ENCODE data around the gene SAMD14. TPM values are rescaled to one million over a fixed set of nuclear protein-coding genes. Genes with fewer than 3 reads are reported as not detected.

SAMD14 gene
- total RNA-seq, 1 donor from 2014 or later, result 14.7 TPM

- no peak overlapping the region for H3K4me3 ChIP-seq (ENCODE audit: low read depth, low read length)
- H3K27me3 ChIP-seq (ENCODE audit: control insufficient read depth, insufficient read depth, low read length), result peaks cover 2% of the 10 kb centered on the region
- TF ChIP-seq CTCF (IDR thresholded peaks at IDR 0.05; ENCODE audit: insufficient read depth, low read length, poor library complexity, severe bottlenecking), result no peak
- DNase-seq (ENCODE audit: low read depth), result no peak
- H3K36me3 ChIP-seq (ENCODE audit: control insufficient read depth, insufficient read depth, low read length), result no peaks in the 10 kb centered on the region
Measured at GRCh38 chr17:50120475-50121253, 9.3 kb downstream of the SAMD14 start.

- no peak for DNase-seq (ENCODE audit: low read depth)
- no peaks in the 10 kb centered on the region for H3K36me3 ChIP-seq (ENCODE audit: control insufficient read depth, insufficient read depth, low read length)
- peaks cover 2% of the 10 kb centered on the region for H3K27me3 ChIP-seq (ENCODE audit: control insufficient read depth, insufficient read depth, low read length)
- no peak overlapping the region for H3K4me3 ChIP-seq (ENCODE audit: low read depth, low read length)
- no peak for TF ChIP-seq CTCF (IDR thresholded peaks at IDR 0.05; ENCODE audit: insufficient read depth, low read length, poor library complexity, severe bottlenecking)
Measured at GRCh38 chr17:50118828-50119218, 11.1 kb downstream of the SAMD14 start.

GRCh38 chr17:50118076-50118827 lies 11.7 kb downstream of the SAMD14 start:
- no peak for DNase-seq (ENCODE audit: low read depth)
- Histone ChIP-seq H3K36me3 (ENCODE audit: control insufficient read depth, insufficient read depth, low read length) (no peaks in the 10 kb centered on the region), H3K4me3 (ENCODE audit: low read depth, low read length) (no peak overlapping the region), H3K27me3 (ENCODE audit: control insufficient read depth, insufficient read depth, low read length) (peaks cover 2% of the 10 kb centered on the region)
- TF ChIP-seq CTCF (IDR thresholded peaks at IDR 0.05; ENCODE audit: insufficient read depth, low read length, poor library complexity, severe bottlenecking), result no peak

- peaks cover 2% of the 10 kb centered on the region for H3K27me3 ChIP-seq (ENCODE audit: control insufficient read depth, insufficient read depth, low read length)
- no peak overlapping the region for H3K4me3 ChIP-seq (ENCODE audit: low read depth, low read length)
- DNase-seq (ENCODE audit: low read depth), result no peak
- H3K36me3 ChIP-seq (ENCODE audit: control insufficient read depth, insufficient read depth, low read length), result no peaks in the 10 kb centered on the region
- TF ChIP-seq CTCF (IDR thresholded peaks at IDR 0.05; ENCODE audit: insufficient read depth, low read length, poor library complexity, severe bottlenecking), result peak; percentile 21
Measured at GRCh38 chr17:50117202-50118051, 12.5 kb downstream of the SAMD14 start.

- DNase-seq (ENCODE audit: low read depth), result no peak
- Histone ChIP-seq H3K4me3 (ENCODE audit: low read depth, low read length) (no peak overlapping the region), H3K36me3 (ENCODE audit: control insufficient read depth, insufficient read depth, low read length) (no peaks in the 10 kb centered on the region), H3K27me3 (ENCODE audit: control insufficient read depth, insufficient read depth, low read length) (peaks cover 2% of the 10 kb centered on the region)
- TF ChIP-seq CTCF (IDR thresholded peaks at IDR 0.05; ENCODE audit: insufficient read depth, low read length, poor library complexity, severe bottlenecking), result no peak
Measured at GRCh38 chr17:50115756-50116155, 14.2 kb downstream of the SAMD14 start.
